WERI-Rb-1 (cell line): ENCODE data around the gene NT5DC3.

Experiments used
- DNase-seq: peaks from one replicate; pipeline ENCODE4 v3.0.0-alpha.2; 2020
- H3K27ac ChIP-seq: fragments of 250-450 bp; sonication (Bioruptor Pico); 2 replicates; pipeline ENCODE4 v1.5.1; 2020; ENCODE audit warnings: mild to moderate bottlenecking, moderate library complexity
- H3K27me3 ChIP-seq: fragments of 250-450 bp; sonication (Bioruptor Pico); 2 replicates; pipeline ENCODE4 v1.5.1; 2021; ENCODE audit warnings: mild to moderate bottlenecking, low read depth, moderate library complexity; ENCODE audit not compliant: insufficient read depth, severe bottlenecking
- H3K36me3 ChIP-seq: fragments of 250-450 bp; sonication (Bioruptor Pico); 2 replicates; pipeline ENCODE4 v1.5.1; 2020; ENCODE audit warnings: mild to moderate bottlenecking, moderate library complexity
- H3K4me3 ChIP-seq: 2 replicates; pipeline ENCODE4 v1.5.1; 2011; ENCODE audit warnings: low read depth, mild to moderate bottlenecking, control low read depth, low read length
- H3K9me3 ChIP-seq: fragments of 250-450 bp; sonication (Bioruptor Pico); 2 replicates; pipeline ENCODE4 v1.5.1; 2021; ENCODE audit warnings: mild to moderate bottlenecking, moderate library complexity; ENCODE audit not compliant: severe bottlenecking
- CTCF ChIP-seq: IDR thresholded peaks from 2 replicates; pipeline ENCODE4 v1.5.1; 2011; ENCODE audit warnings: low read depth, mild to moderate bottlenecking, control low read depth, inconsistent platforms, low read length

NT5DC3 gene

GRCh38 chr12:103765322-103765721 lies 75.7 kb downstream of the NT5DC3 start:
- Histone ChIP-seq H3K36me3 (no peaks in the 10 kb centered on the region), H3K4me3 (no peak overlapping the region), H3K27ac (no peak overlapping the region), H3K9me3 (no peaks in the 10 kb centered on the region), H3K27me3 (no peaks in the 10 kb centered on the region)
- DNase-seq = no peak
- TF ChIP-seq CTCF = no peak

GRCh38 chr12:103762473-103762872 lies 78.6 kb downstream of the NT5DC3 start:
- no peaks in the 10 kb centered on the region for H3K36me3 ChIP-seq
- no peak for TF ChIP-seq CTCF

GRCh38 chr12:103758310-103759089 lies 82.5 kb downstream of the NT5DC3 start:
- no peak for TF ChIP-seq CTCF
- no peaks in the 10 kb centered on the region for H3K36me3 ChIP-seq
- DNase-seq = no peak
- no peaks in the 10 kb centered on the region for H3K9me3 ChIP-seq
- no peaks in the 10 kb centered on the region for H3K27me3 ChIP-seq
- H3K4me3 ChIP-seq = no peak overlapping the region
- no peak overlapping the region for H3K27ac ChIP-seq

More at GRCh38 chr12:103762473-103762872, 78.6 kb downstream of the NT5DC3 start:
- no peaks in the 10 kb centered on the region for H3K9me3 ChIP-seq
- no peak overlapping the region for H3K27ac ChIP-seq
- H3K4me3 ChIP-seq = no peak overlapping the region
- H3K27me3 ChIP-seq = no peaks in the 10 kb centered on the region
- no peak for DNase-seq

- no peak overlapping the region for H3K4me3 ChIP-seq
- no peak for TF ChIP-seq CTCF
- H3K27me3 ChIP-seq = no peaks in the 10 kb centered on the region
- no peaks in the 10 kb centered on the region for H3K36me3 ChIP-seq
- no peaks in the 10 kb centered on the region for H3K9me3 ChIP-seq
- DNase-seq = no peak
- H3K27ac ChIP-seq = no peak overlapping the region
Observed at GRCh38 chr12:103757248-103757647, 83.8 kb downstream of the NT5DC3 start.

GRCh38 chr12:103756443-103756842 lies 84.6 kb downstream of the NT5DC3 start:
- TF ChIP-seq CTCF = no peak
- Histone ChIP-seq H3K27ac (no peak overlapping the region), H3K9me3 (no peaks in the 10 kb centered on the region), H3K4me3 (no peak overlapping the region), H3K27me3 (no peaks in the 10 kb centered on the region), H3K36me3 (no peaks in the 10 kb centered on the region)
- DNase-seq = no peak

- Histone ChIP-seq H3K27me3 (no peaks in the 10 kb centered on the region), H3K27ac (no peak overlapping the region), H3K4me3 (no peak overlapping the region), H3K9me3 (no peaks in the 10 kb centered on the region), H3K36me3 (no peaks in the 10 kb centered on the region)
- no peak for TF ChIP-seq CTCF
- DNase-seq = no peak
Observed at GRCh38 chr12:103755425-103755824, 85.6 kb downstream of the NT5DC3 start.
